ENCODE results near the gene AMMECR1. TPM values are rescaled to one million over a fixed set of nuclear protein-coding genes. Genes with fewer than 3 reads are reported as not detected.
A peak's percentile ranks its signal among the peaks of the same experiment; 100 is the strongest.

Gene AMMECR1
- total RNA-seq, 2 experiments from 2014 or later: 8.0 to 8.9 TPM

GRCh38 chrX:110322603-110323002 lies 4.7 kb upstream of the AMMECR1 start:
- no peak overlapping the region for H3K27ac Mint-ChIP-seq
- ChIA-PET CTCF (interaction anchor here (0.6 to 1.4 kb wide), 2 partner anchors 85 to 143 kb away, joined by 3 read pairs; no protein-coding TSS in a partner anchor), POLR2A (no interaction called here)
- H3K36me3 Mint-ChIP-seq: no peaks in the 10 kb centered on the region
- H3K4me1 Mint-ChIP-seq (ENCODE audit: low read depth): peaks cover 8% of the 10 kb centered on the region
- no peak overlapping the region for H3K4me3 Mint-ChIP-seq
- H3K27me3 Mint-ChIP-seq: no peaks in the 10 kb centered on the region
- DNase-seq: no peak
- no peaks in the 10 kb centered on the region for H3K9me3 Mint-ChIP-seq
- intact Hi-C loops (cut with micrococcal nuclease): no loop called here

GRCh38 chrX:110321670-110322069 lies 3.8 kb upstream of the AMMECR1 start:
- DNase-seq: no peak
- CTCF ChIA-PET: interaction anchor here (1.0 kb wide), 1 partner anchor 163 kb away, joined by 3 read pairs; no protein-coding TSS in a partner anchor
- H3K27ac Mint-ChIP-seq: no peak overlapping the region
- H3K9me3 Mint-ChIP-seq: no peaks in the 10 kb centered on the region
- intact Hi-C loops (cut with micrococcal nuclease): no loop called here
- no peaks in the 10 kb centered on the region for H3K27me3 Mint-ChIP-seq
- H3K4me1 Mint-ChIP-seq (ENCODE audit: low read depth): peaks cover 8% of the 10 kb centered on the region
- POLR2A ChIA-PET: no interaction called here
- no peak overlapping the region for H3K4me3 Mint-ChIP-seq
- no peaks in the 10 kb centered on the region for H3K36me3 Mint-ChIP-seq

GRCh38 chrX:110321081-110321480 lies 3.2 kb upstream of the AMMECR1 start:
- POLR2A ChIA-PET: no interaction called here
- intact Hi-C loops (cut with micrococcal nuclease): no loop called here
- H3K9me3 Mint-ChIP-seq: no peaks in the 10 kb centered on the region
- no peak overlapping the region for H3K27ac Mint-ChIP-seq
- no peaks in the 10 kb centered on the region for H3K27me3 Mint-ChIP-seq
- no peak for DNase-seq
- H3K4me1 Mint-ChIP-seq (ENCODE audit: low read depth): peaks cover 8% of the 10 kb centered on the region
- CTCF ChIA-PET: interaction anchor here (1.0 kb wide), 1 partner anchor 163 kb away, joined by 3 read pairs; no protein-coding TSS in a partner anchor
- no peak overlapping the region for H3K4me3 Mint-ChIP-seq
- H3K36me3 Mint-ChIP-seq: no peaks in the 10 kb centered on the region

DNA sequence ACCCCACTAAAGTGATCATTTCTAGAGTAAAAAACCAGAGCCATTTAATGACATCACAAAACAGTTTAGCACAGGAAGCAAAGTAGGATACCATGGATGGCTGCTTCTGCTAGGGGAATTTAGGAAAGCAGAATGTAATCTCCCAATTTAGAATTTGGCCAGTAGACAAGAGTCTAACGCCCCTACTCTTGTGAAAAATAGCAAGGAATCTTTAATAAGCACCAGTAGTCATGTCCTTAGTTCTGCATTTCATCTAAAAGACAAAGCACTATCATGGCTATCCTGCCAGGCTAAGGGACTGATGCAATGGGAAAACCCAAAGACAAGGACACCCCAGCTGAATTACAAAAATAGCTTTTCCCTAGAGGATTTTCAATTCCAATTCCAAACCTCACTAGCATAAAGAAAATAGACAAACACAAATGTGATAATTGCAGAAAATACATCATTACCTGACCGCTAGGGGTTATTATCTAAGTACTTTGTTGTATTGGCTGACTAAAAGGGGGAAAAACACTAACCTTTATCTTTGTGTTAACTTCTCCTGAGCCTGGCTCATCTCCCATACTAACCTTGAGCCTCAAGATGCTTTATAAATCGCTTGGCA lies 2.6 kb upstream of the AMMECR1 start:
- no peaks in the 10 kb centered on the region for H3K36me3 Mint-ChIP-seq
- H3K27ac Mint-ChIP-seq: no peak overlapping the region
- intact Hi-C loops (cut with micrococcal nuclease): no loop called here
- H3K4me3 Mint-ChIP-seq: no peak overlapping the region
- ChIA-PET CTCF (no interaction called here), POLR2A (no interaction called here)
- no peak for DNase-seq
- H3K4me1 Mint-ChIP-seq (ENCODE audit: low read depth): peaks cover 10% of the 10 kb centered on the region
- no peaks in the 10 kb centered on the region for H3K9me3 Mint-ChIP-seq
- no peaks in the 10 kb centered on the region for H3K27me3 Mint-ChIP-seq

DNA sequence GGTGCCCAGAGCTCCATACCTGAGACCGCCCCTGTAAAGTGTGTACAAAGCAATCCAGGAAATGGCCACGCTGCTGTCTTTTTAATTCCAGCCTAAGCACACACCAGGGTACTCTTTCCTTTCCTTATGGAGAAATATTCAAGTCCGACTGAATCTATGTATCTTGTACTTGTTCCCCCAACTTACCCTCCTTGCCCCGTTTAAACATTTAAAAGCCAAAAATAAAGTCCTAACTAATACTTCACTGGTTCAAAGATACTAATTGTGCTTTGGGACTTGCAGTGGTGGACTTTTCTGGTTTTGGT lies 731 bp upstream of the AMMECR1 start:
- peak overlapping the region; percentile 95 for H3K27ac Mint-ChIP-seq
- intact Hi-C loops (cut with micrococcal nuclease): loop anchor here (2.0 to 5.0 kb wide), 3 partner anchors 90 to 316 kb away; partner anchors contain the start of gene TMEM164
- H3K9me3 Mint-ChIP-seq: no peaks in the 10 kb centered on the region
- peaks cover 25% of the 10 kb centered on the region for H3K4me1 Mint-ChIP-seq (ENCODE audit: low read depth)
- no peak for DNase-seq
- ChIA-PET POLR2A (interaction anchor here (1.0 kb wide), 1 partner anchor 93 kb away, joined by 3 read pairs; no protein-coding TSS in a partner anchor), CTCF (interaction anchor here (1.0 to 1.6 kb wide), 4 partner anchors 94 to 172 kb away, joined by 3 to 7 read pairs (median 4); no protein-coding TSS in a partner anchor)
- no peaks in the 10 kb centered on the region for H3K27me3 Mint-ChIP-seq
- no peaks in the 10 kb centered on the region for H3K36me3 Mint-ChIP-seq
- peak overlapping the region; percentile 93 for H3K4me3 Mint-ChIP-seq

DNA sequence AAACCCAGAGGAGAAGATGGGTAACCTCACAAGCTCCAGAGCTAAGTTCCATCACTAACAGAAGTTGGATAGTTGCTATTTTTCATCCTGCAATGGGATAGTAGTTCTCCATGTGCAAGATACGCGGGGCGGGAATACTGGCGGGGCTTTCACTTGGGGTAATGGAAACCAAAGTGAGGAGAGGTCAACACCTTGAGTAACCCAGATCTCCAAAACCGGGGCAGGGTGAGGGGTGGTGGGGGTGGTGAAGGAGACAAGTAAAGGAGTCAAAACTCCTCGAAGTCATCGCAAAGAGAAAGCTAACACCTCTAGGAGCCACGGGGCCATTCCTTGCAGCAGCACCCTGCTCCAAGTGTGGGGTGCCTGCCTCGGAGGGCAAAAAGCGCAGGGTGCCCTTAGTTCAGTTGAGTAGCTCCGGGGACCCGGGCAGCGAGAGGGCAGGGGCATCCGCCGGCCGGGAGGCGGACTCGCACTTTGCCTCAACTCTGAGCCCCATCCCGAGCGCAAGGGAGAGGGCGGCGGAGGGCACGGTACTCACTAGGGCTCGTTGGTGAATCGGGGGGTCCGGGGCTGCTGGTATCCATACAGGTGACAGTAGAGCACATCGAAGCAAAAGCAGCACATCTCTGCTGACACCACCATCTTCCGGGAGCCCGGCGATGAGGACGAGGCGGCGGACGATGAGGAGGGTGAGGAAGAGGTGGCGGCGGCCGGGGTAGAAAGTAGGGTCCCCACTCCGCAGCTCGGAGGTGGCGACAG lies 645 bp downstream of the AMMECR1 start:
- no peaks in the 10 kb centered on the region for H3K9me3 Mint-ChIP-seq
- intact Hi-C loops (cut with micrococcal nuclease): loop anchor here (5.0 kb wide), 1 partner anchor 315 kb away; the partner anchor contains the start of gene TMEM164
- H3K4me3 Mint-ChIP-seq: peak overlapping the region; percentile 93
- CTCF ChIA-PET: interaction anchor here (0.8 to 1.9 kb wide), 6 partner anchors 30 to 162 kb away, joined by 3 to 6 read pairs (median 3); no protein-coding TSS in a partner anchor
- H3K27me3 Mint-ChIP-seq: no peaks in the 10 kb centered on the region
- peak; percentile 46 for DNase-seq
- peaks cover 32% of the 10 kb centered on the region for H3K4me1 Mint-ChIP-seq (ENCODE audit: low read depth)
- peak overlapping the region; percentile 88 for H3K27ac Mint-ChIP-seq
- no peaks in the 10 kb centered on the region for H3K36me3 Mint-ChIP-seq
- POLR2A ChIA-PET: interaction anchor here (1.0 kb wide), 1 partner anchor 87 kb away, joined by 5 read pairs; no protein-coding TSS in a partner anchor

DNA sequence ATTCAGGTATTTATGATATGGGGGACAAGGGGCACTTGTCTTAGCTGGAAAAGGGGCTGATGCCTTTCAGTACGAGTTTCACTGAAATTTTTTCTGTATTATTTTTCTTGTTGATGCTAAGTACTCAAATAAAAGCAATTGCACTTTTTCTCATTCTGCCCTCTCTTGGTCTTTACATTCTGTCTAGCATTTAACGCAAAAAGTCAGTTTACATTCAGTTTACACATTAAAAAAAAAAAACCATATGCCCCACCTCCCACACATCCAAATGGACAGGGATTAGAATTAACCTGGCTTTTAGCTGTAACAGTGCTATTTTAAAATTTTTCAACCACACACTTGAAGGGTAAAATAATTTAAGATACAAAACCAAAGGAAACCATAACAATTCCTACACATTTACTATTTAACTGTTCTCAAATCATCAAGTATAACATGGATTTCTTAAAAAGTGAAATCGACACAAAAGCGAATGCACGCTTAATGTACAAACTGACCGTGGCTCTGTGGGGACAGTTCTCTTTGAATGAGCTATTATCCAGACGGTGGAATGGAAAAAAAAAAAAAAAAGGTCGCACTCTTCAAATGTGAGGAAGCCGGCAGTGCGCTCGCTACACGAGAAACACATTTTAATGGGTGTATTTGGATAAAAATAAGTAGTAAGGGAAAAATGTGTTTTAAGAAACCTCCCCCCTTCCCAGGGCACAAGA lies 1.4 kb downstream of the AMMECR1 start:
- Mint-ChIP-seq H3K27me3 (no peaks in the 10 kb centered on the region), H3K4me1 (ENCODE audit: low read depth) (peaks cover 39% of the 10 kb centered on the region), H3K4me3 (peak overlapping the region; percentile 93), H3K9me3 (no peaks in the 10 kb centered on the region), H3K27ac (peak overlapping the region; percentile 88), H3K36me3 (no peaks in the 10 kb centered on the region)
- POLR2A ChIA-PET: interaction anchor here (1.0 kb wide), 1 partner anchor 86 kb away, joined by 5 read pairs; no protein-coding TSS in a partner anchor
- intact Hi-C loops (cut with micrococcal nuclease): loop anchor here (5.0 kb wide), 1 partner anchor 314 kb away; the partner anchor contains the start of gene TMEM164
- CTCF ChIA-PET: interaction anchor here (1.0 to 1.9 kb wide), 4 partner anchors 29 to 156 kb away, joined by 3 to 6 read pairs (median 4); no protein-coding TSS in a partner anchor
- DNase-seq: no peak

DNA sequence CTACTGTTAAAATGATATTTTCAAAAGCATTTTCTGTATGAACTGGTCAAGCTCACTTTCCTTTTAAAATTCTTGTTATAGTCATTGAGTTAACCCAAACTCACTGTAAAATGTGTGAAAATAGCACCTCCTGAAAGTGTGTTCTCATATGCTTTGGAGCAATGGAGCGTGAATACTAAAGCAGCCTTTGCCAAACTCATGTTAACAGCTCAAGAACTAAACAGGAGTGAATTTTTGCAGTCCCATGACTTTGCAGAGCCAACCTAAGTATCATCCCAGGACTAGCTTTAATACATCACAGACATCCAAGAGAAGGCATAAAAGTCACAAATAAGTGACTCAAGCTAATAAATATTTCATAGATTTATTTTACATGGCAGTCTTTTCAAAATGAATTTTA lies 2.3 kb downstream of the AMMECR1 start:
- Mint-ChIP-seq H3K36me3 (no peaks in the 10 kb centered on the region), H3K4me1 (ENCODE audit: low read depth) (peaks cover 46% of the 10 kb centered on the region), H3K27ac (no peak overlapping the region), H3K27me3 (no peaks in the 10 kb centered on the region), H3K4me3 (peak overlapping the region; percentile 42), H3K9me3 (no peaks in the 10 kb centered on the region)
- POLR2A ChIA-PET: interaction anchor here (0.7 kb wide), 1 partner anchor 611 kb away, joined by 3 read pairs; no protein-coding TSS in a partner anchor
- no peak for DNase-seq
- CTCF ChIA-PET: interaction anchor here (1.5 to 1.8 kb wide), 2 partner anchors 147 to 168 kb away, joined by 4 to 8 read pairs; no protein-coding TSS in a partner anchor
- intact Hi-C loops (cut with micrococcal nuclease): loop anchor here (5.0 kb wide), 1 partner anchor 313 kb away; the partner anchor contains the start of gene TMEM164

DNA sequence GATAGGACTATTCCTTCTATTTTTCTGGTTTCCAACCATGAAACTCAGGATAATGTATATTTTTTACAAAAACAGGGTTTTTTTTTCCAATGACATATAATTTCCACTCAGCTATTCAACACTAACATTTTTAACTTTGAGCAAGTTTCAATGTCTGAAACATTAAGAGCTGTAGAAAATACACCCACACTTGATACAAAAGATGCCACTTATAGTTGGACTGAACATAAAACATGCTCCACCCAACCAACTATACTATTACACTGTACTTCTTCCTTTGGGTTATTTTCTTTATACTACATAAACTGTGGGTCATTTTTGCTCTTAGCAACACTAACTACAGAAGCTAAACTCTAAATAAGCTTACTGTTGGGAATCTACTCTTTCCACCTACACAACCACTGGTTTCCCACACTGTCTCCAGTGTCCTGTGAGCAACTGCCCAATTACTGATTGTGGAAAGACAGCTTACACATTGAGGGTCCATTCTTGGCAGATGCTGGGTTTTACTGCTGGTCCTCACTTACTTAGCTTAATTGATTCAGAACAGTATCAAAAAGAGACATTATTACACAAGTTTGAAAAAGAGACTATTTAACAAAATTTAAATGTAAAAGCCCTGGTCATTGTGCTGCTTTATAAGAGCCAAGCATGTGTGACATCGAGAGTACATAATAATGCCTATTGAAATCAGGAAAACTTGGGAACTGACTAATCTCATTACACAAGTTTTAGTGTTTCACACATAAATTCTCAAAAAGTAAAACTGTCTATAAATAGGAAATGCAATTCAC lies 6.3 kb downstream of the AMMECR1 start:
- Mint-ChIP-seq H3K9me3 (no peaks in the 10 kb centered on the region), H3K36me3 (no peaks in the 10 kb centered on the region), H3K27ac (peak overlapping the region; percentile 8), H3K4me1 (ENCODE audit: low read depth) (peaks cover 62% of the 10 kb centered on the region), H3K27me3 (no peaks in the 10 kb centered on the region), H3K4me3 (no peak overlapping the region)
- ChIA-PET POLR2A (interaction anchor here (0.6 to 1.0 kb wide), 2 partner anchors 87 to 236 kb away, joined by 3 read pairs; no protein-coding TSS in a partner anchor), CTCF (interaction anchor here (1.2 kb wide), 1 partner anchor 66 kb away, joined by 3 read pairs; no protein-coding TSS in a partner anchor)
- intact Hi-C loops (cut with micrococcal nuclease): loop anchor here (5.0 kb wide), 2 partner anchors 34 to 84 kb away; no protein-coding TSS in a partner anchor
- DNase-seq: no peak

GRCh38 chrX:110310896-110311295 lies 7.0 kb downstream of the AMMECR1 start:
- peaks cover 62% of the 10 kb centered on the region for H3K4me1 Mint-ChIP-seq (ENCODE audit: low read depth)
- no peaks in the 10 kb centered on the region for H3K36me3 Mint-ChIP-seq
- no peaks in the 10 kb centered on the region for H3K9me3 Mint-ChIP-seq
- intact Hi-C loops (cut with micrococcal nuclease): loop anchor here (5.0 kb wide), 2 partner anchors 34 to 84 kb away; no protein-coding TSS in a partner anchor
- H3K27me3 Mint-ChIP-seq: no peaks in the 10 kb centered on the region
- CTCF ChIA-PET: interaction anchor here (0.6 to 1.2 kb wide), 2 partner anchors 16 to 66 kb away, joined by 3 to 5 read pairs; no protein-coding TSS in a partner anchor
- no peak overlapping the region for H3K4me3 Mint-ChIP-seq
- POLR2A ChIA-PET: interaction anchor here (1.0 kb wide), 1 partner anchor 86 kb away, joined by 3 read pairs; no protein-coding TSS in a partner anchor
- H3K27ac Mint-ChIP-seq: peak overlapping the region; percentile 8
- peak; percentile 64 for DNase-seq

All from activated CD4-positive, alpha-beta memory T cell treated with anti-CD3 and anti-CD28 coated beads for 36 hours (primary cell).